Measurements from ENCODE around the gene ADNP.

DNA sequence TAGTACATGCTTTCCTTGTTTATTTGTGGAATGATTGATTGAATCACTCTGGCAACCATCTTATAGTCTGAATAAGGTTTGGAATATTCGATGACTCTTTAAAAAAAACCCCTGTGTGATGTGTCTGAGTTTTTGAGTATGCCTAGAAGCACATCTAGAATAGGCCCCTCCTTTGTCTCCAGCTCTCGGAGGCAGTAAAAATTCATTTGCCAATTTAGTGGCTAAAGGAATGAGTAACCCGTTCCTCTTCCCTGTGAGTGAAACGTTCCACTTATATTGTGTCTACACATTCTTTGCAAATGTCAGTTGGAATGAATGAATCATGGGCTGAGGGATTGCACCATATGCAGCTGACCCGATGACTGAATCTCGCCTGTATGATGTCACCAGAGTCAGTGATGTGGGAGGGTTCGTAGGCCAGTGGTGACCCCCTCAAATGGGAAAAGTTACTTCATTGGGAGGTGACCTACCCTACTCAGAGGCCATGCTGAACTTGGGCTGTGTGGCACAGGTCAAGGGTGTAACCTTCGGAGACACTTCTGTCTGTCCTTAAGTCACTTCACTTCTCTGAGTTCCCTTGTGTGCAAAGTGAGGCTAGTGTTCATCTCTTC lies 48.9 kb upstream of the ADNP start:
- TF ChIP-seq, protein P1, sequence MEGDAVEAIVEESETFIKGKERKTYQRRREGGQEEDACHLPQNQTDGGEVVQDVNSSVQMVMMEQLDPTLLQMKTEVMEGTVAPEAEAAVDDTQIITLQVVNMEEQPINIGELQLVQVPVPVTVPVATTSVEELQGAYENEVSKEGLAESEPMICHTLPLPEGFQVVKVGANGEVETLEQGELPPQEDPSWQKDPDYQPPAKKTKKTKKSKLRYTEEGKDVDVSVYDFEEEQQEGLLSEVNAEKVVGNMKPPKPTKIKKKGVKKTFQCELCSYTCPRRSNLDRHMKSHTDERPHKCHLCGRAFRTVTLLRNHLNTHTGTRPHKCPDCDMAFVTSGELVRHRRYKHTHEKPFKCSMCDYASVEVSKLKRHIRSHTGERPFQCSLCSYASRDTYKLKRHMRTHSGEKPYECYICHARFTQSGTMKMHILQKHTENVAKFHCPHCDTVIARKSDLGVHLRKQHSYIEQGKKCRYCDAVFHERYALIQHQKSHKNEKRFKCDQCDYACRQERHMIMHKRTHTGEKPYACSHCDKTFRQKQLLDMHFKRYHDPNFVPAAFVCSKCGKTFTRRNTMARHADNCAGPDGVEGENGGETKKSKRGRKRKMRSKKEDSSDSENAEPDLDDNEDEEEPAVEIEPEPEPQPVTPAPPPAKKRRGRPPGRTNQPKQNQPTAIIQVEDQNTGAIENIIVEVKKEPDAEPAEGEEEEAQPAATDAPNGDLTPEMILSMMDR (conservative IDR thresholded peaks at IDR 0.05): no peak
- no peak for TF ChIP-seq ZFX (IDR thresholded peaks at IDR 0.05)

All from C4-2B (cell line).